ENCODE data around the gene OR51D1.

DNA sequence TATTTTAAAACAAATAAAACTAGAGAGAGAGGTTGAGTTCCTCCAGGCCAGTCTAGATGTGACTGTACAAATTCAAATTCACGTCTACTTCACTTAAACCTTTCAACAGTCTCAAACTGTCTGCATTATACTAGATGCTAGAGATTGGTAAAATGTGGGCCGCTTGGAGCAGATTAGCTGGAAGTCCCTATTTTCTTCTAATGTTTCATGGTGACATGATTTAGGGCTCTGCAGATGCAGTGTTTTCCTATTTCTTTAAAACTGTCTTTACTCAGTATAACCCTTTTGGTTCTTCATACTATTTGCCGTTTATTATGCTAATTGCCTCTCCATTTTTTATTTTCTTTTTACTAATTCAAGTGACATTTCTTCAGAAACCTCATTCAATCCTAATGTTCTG lies 26.9 kb downstream of the OR51D1 start:
- TF ChIP-seq POLR2A (IDR thresholded peaks at IDR 0.05) = no peak
- TF ChIP-seq, protein P1, sequence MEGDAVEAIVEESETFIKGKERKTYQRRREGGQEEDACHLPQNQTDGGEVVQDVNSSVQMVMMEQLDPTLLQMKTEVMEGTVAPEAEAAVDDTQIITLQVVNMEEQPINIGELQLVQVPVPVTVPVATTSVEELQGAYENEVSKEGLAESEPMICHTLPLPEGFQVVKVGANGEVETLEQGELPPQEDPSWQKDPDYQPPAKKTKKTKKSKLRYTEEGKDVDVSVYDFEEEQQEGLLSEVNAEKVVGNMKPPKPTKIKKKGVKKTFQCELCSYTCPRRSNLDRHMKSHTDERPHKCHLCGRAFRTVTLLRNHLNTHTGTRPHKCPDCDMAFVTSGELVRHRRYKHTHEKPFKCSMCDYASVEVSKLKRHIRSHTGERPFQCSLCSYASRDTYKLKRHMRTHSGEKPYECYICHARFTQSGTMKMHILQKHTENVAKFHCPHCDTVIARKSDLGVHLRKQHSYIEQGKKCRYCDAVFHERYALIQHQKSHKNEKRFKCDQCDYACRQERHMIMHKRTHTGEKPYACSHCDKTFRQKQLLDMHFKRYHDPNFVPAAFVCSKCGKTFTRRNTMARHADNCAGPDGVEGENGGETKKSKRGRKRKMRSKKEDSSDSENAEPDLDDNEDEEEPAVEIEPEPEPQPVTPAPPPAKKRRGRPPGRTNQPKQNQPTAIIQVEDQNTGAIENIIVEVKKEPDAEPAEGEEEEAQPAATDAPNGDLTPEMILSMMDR (IDR thresholded peaks at IDR 0.05) = no peak

Measured in adrenal gland (tissue), 5 donors.